HG03342 (cell line): ENCODE results near the gene FHIP1A.

Source experiments
- ATAC-seq: cut with Tn5 transposase; IDR thresholded peaks from one replicate; pipeline ENCODE4 v1.9.1; 2021; ENCODE audit warnings: mild to moderate bottlenecking, moderate library complexity; ENCODE audit not compliant: unreplicated experiment

Gene FHIP1A

DNA sequence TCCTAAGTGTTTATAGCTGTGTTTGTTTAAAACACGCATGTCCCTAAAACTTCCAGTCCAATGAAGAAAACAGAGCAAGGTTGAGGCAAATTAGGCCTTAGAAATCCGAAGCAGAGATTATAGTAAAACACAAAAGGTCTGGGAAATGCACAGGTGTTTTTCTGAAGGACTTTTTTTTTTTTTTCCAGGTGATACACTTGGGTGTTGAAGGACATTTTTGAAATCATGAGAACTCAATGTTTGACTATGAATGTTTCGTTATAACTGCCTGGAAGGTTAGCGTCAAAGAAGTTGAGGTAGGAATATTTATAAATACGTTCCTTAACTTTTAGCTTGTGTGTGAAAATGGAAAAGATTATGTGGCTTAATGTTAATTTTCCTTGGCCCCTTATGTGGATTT lies 45.5 kb downstream of the FHIP1A start:
- ATAC-seq, result no peak

- no peak for ATAC-seq
Measured at GRCh38 chr4:151455212-151455611, 46.2 kb downstream of the FHIP1A start.

DNA sequence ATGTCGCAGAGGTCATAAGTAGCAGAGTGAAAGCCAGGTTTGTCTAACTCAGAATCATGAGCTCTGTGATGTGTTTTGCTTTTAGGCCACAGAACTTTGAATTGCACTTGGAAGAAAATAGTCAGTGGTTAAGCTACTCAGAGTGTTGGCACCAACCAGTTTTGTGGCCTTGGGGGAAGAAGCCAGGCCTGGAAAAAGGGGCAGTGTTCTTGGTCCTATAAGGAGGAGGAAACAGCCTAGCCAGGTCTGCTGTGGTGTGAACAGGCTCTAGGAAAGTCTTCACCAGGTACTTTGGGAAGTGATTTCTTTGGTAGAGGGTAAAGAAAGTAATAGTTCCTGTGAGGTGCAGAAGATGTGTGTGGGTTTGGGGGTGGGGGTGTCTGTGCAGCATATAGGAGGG lies 49.2 kb downstream of the FHIP1A start:
- no peak for ATAC-seq
